Cardiac muscle cell (in vitro differentiated cells and primary cell): ENCODE measurements around the gene MAP1LC3A. TPM values are rescaled to one million over a fixed set of nuclear protein-coding genes. Genes with fewer than 3 reads are reported as not detected.

Source experiments
- DNase-seq, 2 donors: peaks; one replicate each; pipeline versions ENCODE4 v3.0.0 to v3.0.0-alpha.2; 2010 to 2017; ENCODE audit warnings: low read depth in 1 of 2, low spot score in 1 of 2
- H3K27ac ChIP-seq: fragments of 200-600 bp; sonication (generic); 2 replicates; pipeline ENCODE4 v1.5.1; 2016
- H3K27me3 ChIP-seq: fragments of 200-600 bp; sonication (generic); 2 replicates; pipeline ENCODE4 v1.6.0; 2016; ENCODE audit warnings: control low read depth
- H3K36me3 ChIP-seq: fragments of 200-600 bp; sonication (generic); 2 replicates; pipeline ENCODE4 v1.5.1; 2016; ENCODE audit warnings: control low read depth
- H3K4me1 ChIP-seq: fragments of 200-600 bp; sonication (generic); 2 replicates; pipeline ENCODE4 v1.8.1; 2017; ENCODE audit warnings: low read depth, mild to moderate bottlenecking, mixed run types
- H3K4me3 ChIP-seq: fragments of 200-600 bp; sonication (generic); 2 replicates; pipeline ENCODE4 v1.5.1; 2016; ENCODE audit warnings: mild to moderate bottlenecking
- H3K9me3 ChIP-seq: fragments of 200-600 bp; sonication (generic); 2 replicates; pipeline ENCODE4 v1.5.1; 2017; ENCODE audit warnings: low read depth, mild to moderate bottlenecking, control low read depth
- polyA plus RNA-seq: library from polyadenylated mRNA; unstranded; fragments of >200 nt; fragmentation: Nextera tagmentation; extraction: Ambion mirVana; gene quantifications from 2 replicates; pipeline ENCODE4 v1.2.1, GENCODE V29; 2016
- total RNA-seq: library from RNA; depleted of rRNA; stranded (reverse); fragments of >200 nt; gene quantifications from 2 replicates; pipeline ENCODE4 v1.2.3, GENCODE V29; 2016
- TF ChIP-seq, protein P1 (sequence below): IDR thresholded peaks from 2 replicates; pipeline ENCODE4 v1.5.1; 2012; ENCODE audit warnings: low read depth, mild to moderate bottlenecking, low read length

Gene MAP1LC3A
- total and polyA plus RNA-seq, 2 experiments from 2014 or later, result 29.7 to 38.7 TPM

DNA sequence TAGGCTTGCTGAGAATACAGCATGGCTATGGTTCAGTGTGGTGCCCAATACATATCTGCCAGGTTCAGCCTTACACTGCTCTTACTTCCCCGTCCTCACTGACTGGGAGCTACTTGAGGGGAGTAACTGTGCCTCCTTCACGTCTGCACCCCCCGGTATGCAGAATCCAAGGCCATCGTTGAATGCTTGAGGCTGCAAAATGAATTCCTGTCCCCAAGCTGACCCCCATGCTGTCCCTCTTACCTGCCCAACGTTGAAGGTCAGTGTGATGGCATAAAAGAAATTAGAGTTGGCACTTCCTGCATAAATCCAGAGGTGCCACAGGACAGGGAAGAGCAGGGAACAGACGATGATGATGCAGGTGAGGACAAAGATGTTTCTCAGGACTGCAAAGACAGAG, 16.3 kb downstream of the MAP1LC3A start:
- Histone ChIP-seq H3K36me3 (no peaks in the 10 kb centered on the region), H3K27me3 (no peaks in the 10 kb centered on the region), H3K27ac (no peak overlapping the region), H3K9me3 (no peaks in the 10 kb centered on the region), H3K4me1 (peaks cover 14% of the 10 kb centered on the region), H3K4me3 (no peak overlapping the region)
- TF ChIP-seq, protein P1, sequence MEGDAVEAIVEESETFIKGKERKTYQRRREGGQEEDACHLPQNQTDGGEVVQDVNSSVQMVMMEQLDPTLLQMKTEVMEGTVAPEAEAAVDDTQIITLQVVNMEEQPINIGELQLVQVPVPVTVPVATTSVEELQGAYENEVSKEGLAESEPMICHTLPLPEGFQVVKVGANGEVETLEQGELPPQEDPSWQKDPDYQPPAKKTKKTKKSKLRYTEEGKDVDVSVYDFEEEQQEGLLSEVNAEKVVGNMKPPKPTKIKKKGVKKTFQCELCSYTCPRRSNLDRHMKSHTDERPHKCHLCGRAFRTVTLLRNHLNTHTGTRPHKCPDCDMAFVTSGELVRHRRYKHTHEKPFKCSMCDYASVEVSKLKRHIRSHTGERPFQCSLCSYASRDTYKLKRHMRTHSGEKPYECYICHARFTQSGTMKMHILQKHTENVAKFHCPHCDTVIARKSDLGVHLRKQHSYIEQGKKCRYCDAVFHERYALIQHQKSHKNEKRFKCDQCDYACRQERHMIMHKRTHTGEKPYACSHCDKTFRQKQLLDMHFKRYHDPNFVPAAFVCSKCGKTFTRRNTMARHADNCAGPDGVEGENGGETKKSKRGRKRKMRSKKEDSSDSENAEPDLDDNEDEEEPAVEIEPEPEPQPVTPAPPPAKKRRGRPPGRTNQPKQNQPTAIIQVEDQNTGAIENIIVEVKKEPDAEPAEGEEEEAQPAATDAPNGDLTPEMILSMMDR, result no peak
- no peak for DNase-seq

DNA sequence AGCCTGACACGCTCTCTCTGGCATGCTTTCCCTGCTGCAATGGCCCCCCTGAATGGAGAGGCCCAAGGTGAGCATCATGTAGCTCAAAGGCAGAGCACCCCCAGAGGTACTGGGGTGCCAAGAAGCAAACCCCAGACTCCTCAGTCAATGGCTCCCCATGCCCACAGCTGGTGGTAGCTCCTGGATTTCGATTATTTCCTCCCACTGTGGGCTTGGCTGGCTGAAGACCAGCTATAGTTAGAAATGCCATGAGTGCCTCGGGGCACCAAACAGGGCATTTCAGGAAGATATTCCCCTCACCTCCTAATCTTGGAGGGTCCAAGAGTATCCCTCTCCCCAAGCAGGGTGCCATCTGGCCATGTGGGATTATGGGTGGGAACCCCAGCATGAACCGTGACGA, 16.8 kb downstream of the MAP1LC3A start:
- H3K27me3 ChIP-seq, result no peaks in the 10 kb centered on the region
- H3K4me3 ChIP-seq, result no peak overlapping the region
- H3K36me3 ChIP-seq, result no peaks in the 10 kb centered on the region
- H3K4me1 ChIP-seq, result peaks cover 14% of the 10 kb centered on the region
- H3K9me3 ChIP-seq, result no peaks in the 10 kb centered on the region
- TF ChIP-seq, protein P1, result no peak
- no peak overlapping the region for H3K27ac ChIP-seq
- DNase-seq, result no peak

DNA sequence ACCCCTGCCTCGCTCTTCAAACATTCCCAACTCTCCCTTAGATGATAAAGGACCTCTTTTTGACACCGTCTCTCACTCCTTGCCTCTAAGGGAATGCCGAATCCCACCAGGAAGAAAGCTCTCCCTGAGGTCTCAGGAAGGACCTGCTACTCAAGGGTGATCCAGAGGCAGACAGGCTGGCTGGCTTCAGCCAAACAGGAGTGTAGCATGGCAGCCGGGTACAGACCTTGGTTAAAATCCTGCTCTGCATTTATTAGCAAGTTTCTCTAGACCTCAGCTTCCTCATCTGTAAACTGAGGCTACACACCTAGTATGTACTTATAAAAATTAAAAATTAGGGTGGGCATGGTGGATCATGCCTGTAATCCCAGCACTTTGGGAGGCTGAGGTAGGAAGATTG, 17.2 kb downstream of the MAP1LC3A start:
- Histone ChIP-seq H3K9me3 (no peaks in the 10 kb centered on the region), H3K27ac (no peak overlapping the region), H3K4me3 (no peak overlapping the region), H3K36me3 (no peaks in the 10 kb centered on the region), H3K4me1 (peaks cover 13% of the 10 kb centered on the region), H3K27me3 (no peaks in the 10 kb centered on the region)
- TF ChIP-seq, protein P1, result no peak
- DNase-seq, result no peak

DNA sequence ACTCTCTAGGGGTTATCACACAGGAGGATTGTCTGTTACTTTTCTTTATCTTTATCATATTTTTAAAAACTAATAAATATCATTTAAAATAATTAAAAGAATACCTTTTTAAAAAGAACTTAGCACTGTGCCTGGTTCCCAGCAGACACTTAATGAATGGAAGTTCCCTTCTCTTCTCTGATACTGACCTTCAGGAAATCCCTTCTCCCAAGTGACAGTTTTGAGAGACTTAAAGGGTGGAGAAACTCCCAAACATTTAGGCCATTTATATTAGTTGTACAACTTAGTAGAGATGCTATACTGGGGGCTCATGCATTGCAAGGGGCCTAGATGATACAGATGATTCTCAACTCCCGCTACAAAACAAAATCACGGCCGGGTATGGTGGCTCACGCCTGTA, 18.5 kb downstream of the MAP1LC3A start:
- TF ChIP-seq, protein P1, result no peak
- Histone ChIP-seq H3K27me3 (no peaks in the 10 kb centered on the region), H3K36me3 (no peaks in the 10 kb centered on the region), H3K4me1 (peaks cover 9% of the 10 kb centered on the region), H3K4me3 (no peak overlapping the region), H3K27ac (no peak overlapping the region), H3K9me3 (no peaks in the 10 kb centered on the region)
- no peak for DNase-seq

DNA sequence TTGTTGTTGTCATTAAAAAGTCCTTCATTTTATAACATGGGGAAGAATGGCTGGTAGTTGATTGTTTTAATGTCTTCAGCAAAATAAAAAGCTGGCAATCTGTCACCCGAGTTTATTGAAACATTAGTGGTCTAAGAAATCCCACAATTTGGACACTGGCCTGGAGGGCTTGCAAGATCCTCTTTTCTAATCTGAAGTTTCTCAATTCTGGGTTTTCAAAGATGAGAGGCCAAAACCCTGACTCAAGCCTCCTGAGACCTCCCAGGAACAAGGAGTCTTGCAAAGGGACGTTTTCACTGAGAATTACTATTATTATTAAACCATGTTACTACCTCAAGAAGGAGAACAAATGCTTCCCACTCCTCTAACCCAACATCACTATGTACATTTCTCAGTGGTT, 19.5 kb downstream of the MAP1LC3A start:
- peak in 1 of 2 donors; percentile 80 for DNase-seq
- Histone ChIP-seq H3K27me3 (no peaks in the 10 kb centered on the region), H3K4me1 (peaks cover 9% of the 10 kb centered on the region), H3K4me3 (no peak overlapping the region), H3K9me3 (no peaks in the 10 kb centered on the region), H3K36me3 (no peaks in the 10 kb centered on the region), H3K27ac (peak overlapping the region; percentile 59)
- TF ChIP-seq, protein P1, result no peak

DNA sequence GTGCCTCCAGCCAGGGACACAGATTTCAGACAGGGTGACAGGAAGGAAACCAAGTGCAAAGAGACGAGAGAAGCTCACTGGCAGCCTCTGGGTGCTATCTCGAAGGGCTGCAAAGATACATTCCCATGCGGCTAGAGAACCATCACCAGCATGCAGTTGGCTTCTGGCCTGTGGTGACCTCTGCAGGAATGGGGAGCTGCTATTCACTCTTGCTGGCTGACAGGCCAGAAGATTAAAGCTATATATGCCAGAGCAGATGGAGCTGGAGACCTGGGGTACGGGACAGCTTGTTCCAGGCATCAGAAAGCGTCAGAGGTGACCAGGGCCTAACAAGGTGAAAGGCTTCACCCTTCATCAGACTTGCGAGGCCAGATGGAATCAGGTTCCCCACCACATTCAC, 20.0 kb downstream of the MAP1LC3A start:
- H3K36me3 ChIP-seq, result no peaks in the 10 kb centered on the region
- DNase-seq, result peak; percentile 21 to 36
- TF ChIP-seq, protein P1, result no peak
- peak overlapping the region; percentile 59 for H3K27ac ChIP-seq
- peaks cover 9% of the 10 kb centered on the region for H3K4me1 ChIP-seq
- H3K27me3 ChIP-seq, result no peaks in the 10 kb centered on the region
- H3K9me3 ChIP-seq, result no peaks in the 10 kb centered on the region
- no peak overlapping the region for H3K4me3 ChIP-seq
